ENCODE measurements around the gene RB1. TPM values are rescaled to one million over a fixed set of nuclear protein-coding genes. Genes with fewer than 3 reads are reported as not detected.

Gene RB1
- polyA plus RNA-seq, 2 of the 4 experiments (the other 2 are of a cell fraction) = 17.7 to 22.2 TPM

DNA sequence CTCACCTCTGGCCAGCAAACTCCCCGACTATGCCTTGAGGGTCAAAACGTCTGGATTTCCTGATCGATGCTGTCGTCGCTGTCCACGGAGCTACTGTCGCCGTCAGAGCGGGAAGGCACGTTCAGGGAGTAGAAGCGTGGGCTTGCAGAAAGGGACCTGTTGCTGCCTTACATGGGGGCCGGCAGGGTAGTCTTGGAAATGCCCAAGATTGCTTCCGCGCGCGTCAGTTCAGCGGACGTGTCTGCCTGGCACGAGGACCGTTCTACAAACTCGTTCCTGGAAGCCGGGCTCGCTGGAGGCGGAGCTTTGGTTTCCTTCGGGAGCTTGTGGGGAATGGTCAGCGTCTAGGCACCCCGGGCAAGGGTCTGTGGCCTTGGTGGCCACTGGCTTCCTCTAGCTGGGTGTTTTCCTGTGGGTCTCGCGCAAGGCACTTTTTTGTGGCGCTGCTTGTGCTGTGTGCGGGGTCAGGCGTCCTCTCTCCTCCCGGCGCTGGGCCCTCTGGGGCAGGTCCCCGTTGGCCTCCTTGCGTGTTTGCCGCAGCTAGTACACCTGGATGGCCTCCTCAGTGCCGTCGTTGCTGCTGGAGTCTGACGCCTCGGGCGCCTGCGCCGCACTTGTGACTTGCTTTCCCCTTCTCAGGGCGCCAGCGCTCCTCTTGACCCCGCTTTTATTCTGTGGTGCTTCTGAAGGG, 15.4 kb downstream of the RB1 start:
- no peak overlapping the region for H3K4me2 ChIP-seq
- H3K27ac ChIP-seq = no peak overlapping the region
- 97% methylated on average over 23 of the region's 47 CpGs for WGBS (ENCODE audit: missing lambda C conversion rate)
- DNase-seq (ENCODE audit: low read depth in 1 of 2, low spot score in 1 of 2) (no peak), ATAC-seq (no peak), FAIRE-seq (no peak)
- H3K4me1 ChIP-seq = no peaks in the 10 kb centered on the region
- peaks cover 2% of the 10 kb centered on the region; the same call in 1 of the 3 replicates for H3K9me3 ChIP-seq
- POLR2A ChIA-PET = no interaction called here
- TF ChIP-seq MAZ (IDR thresholded peaks at IDR 0.05; ENCODE audit: borderline replicate concordance, low read depth, low read length) = no peak
- TF ChIP-seq, protein P1, sequence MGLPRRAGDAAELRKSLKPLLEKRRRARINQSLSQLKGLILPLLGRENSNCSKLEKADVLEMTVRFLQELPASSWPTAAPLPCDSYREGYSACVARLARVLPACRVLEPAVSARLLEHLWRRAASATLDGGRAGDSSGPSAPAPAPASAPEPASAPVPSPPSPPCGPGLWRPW (IDR thresholded peaks at IDR 0.05) = no peak
- TF ChIP-seq HOXB5 (CRISPR knock-in tag; IDR thresholded peaks at IDR 0.05) = no peak
- TF ChIP-seq POLR2A (IDR thresholded peaks at IDR 0.05; ENCODE audit: low read length) = no peak
- TF ChIP-seq, protein P2, sequence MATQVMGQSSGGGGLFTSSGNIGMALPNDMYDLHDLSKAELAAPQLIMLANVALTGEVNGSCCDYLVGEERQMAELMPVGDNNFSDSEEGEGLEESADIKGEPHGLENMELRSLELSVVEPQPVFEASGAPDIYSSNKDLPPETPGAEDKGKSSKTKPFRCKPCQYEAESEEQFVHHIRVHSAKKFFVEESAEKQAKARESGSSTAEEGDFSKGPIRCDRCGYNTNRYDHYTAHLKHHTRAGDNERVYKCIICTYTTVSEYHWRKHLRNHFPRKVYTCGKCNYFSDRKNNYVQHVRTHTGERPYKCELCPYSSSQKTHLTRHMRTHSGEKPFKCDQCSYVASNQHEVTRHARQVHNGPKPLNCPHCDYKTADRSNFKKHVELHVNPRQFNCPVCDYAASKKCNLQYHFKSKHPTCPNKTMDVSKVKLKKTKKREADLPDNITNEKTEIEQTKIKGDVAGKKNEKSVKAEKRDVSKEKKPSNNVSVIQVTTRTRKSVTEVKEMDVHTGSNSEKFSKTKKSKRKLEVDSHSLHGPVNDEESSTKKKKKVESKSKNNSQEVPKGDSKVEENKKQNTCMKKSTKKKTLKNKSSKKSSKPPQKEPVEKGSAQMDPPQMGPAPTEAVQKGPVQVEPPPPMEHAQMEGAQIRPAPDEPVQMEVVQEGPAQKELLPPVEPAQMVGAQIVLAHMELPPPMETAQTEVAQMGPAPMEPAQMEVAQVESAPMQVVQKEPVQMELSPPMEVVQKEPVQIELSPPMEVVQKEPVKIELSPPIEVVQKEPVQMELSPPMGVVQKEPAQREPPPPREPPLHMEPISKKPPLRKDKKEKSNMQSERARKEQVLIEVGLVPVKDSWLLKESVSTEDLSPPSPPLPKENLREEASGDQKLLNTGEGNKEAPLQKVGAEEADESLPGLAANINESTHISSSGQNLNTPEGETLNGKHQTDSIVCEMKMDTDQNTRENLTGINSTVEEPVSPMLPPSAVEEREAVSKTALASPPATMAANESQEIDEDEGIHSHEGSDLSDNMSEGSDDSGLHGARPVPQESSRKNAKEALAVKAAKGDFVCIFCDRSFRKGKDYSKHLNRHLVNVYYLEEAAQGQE (IDR thresholded peaks at IDR 0.05) = no peak
- TF ChIP-seq, protein P3, sequence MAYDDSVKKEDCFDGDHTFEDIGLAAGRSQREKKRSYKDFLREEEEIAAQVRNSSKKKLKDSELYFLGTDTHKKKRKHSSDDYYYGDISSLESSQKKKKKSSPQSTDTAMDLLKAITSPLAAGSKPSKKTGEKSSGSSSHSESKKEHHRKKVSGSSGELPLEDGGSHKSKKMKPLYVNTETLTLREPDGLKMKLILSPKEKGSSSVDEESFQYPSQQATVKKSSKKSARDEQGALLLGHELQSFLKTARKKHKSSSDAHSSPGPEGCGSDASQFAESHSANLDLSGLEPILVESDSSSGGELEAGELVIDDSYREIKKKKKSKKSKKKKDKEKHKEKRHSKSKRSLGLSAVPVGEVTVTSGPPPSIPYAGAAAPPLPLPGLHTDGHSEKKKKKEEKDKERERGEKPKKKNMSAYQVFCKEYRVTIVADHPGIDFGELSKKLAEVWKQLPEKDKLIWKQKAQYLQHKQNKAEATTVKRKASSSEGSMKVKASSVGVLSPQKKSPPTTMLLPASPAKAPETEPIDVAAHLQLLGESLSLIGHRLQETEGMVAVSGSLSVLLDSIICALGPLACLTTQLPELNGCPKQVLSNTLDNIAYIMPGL (CRISPR knock-in tag; IDR thresholded peaks at IDR 0.05; ENCODE audit: borderline replicate concordance) = no peak
- TF ChIP-seq ZC3H11A (IDR thresholded peaks at IDR 0.05) = no peak
- TF ChIP-seq POLR2AphosphoS2 (conservative IDR thresholded peaks at IDR 0.05; ENCODE audit: low read length) = no peak
- H3K4me3 ChIP-seq = no peak overlapping the region
- CTCF ChIA-PET = no interaction called here

DNA sequence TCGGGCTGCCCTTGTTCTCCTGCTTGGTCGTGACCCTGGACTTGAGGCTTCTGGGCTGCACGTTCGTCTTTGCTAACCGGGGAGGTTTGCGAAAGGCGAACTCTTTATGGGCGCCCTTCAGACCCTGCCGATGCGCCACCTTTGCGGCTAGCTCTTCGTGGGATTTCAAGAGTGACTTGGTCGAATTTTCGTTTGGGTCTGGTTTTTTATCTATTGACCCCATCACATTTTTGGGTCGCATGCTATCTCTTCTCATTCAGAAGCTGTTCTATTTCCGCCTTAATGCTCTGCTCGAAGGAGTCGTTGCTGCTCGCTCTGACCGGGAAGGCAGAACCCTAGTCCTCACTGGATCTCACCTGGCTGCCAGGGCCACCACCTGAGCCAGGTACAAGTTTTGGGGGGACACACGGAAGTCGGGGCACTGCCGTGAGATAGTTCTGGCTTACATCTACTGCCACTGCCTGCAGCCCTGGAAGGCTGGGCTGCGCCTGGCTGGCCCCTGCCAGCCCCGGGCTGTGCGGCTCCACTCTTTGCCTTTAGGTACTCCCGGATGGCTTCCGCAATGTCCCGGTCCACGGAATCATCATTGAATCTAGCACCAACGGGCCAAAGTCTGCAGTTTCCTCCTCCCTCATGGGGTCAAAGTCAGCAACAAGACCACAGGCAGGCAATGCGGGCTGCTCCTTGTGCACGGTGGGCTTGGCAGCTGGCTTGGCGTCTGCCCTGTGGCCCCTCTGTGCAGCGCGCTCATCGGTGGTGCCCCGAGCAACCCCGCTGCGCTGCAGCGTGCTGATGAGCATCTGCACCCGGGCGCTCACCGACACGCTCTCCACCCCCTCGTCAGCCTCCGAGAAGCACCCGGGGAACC, 16.2 kb downstream of the RB1 start:
- FAIRE-seq = no peak
- ATAC-seq = no peak
- no peak overlapping the region for H3K4me2 ChIP-seq
- no peak overlapping the region for H3K4me3 ChIP-seq
- DNase-seq (ENCODE audit: low read depth in 1 of 2, low spot score in 1 of 2) = no peak
- no peak overlapping the region for H3K27ac ChIP-seq
- peaks cover 2% of the 10 kb centered on the region; the same call in 1 of the 3 replicates for H3K9me3 ChIP-seq
- no peaks in the 10 kb centered on the region for H3K4me1 ChIP-seq
- CTCF ChIA-PET = no interaction called here
- POLR2A ChIA-PET = no interaction called here
- 96% methylated on average over 37 of the region's 48 CpGs for WGBS (ENCODE audit: missing lambda C conversion rate)
- TF ChIP-seq KDM1A (IDR thresholded peaks at IDR 0.05; ENCODE audit: low read depth) = no peak
- TF ChIP-seq RFX5 (IDR thresholded peaks at IDR 0.05) = no peak
- TF ChIP-seq, protein P4, sequence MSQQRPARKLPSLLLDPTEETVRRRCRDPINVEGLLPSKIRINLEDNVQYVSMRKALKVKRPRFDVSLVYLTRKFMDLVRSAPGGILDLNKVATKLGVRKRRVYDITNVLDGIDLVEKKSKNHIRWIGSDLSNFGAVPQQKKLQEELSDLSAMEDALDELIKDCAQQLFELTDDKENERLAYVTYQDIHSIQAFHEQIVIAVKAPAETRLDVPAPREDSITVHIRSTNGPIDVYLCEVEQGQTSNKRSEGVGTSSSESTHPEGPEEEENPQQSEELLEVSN (IDR thresholded peaks at IDR 0.05; ENCODE audit: borderline replicate concordance, low read depth) = no peak
- no peak for TF ChIP-seq TP53 (CRISPR knock-in tag; IDR thresholded peaks at IDR 0.05)
- no peak for TF ChIP-seq ZNF302 (CRISPR knock-in tag; IDR thresholded peaks at IDR 0.05)
- TF ChIP-seq EHMT2 (IDR thresholded peaks at IDR 0.05; ENCODE audit: low read depth) = no peak
- no peak for TF ChIP-seq MAFK (IDR thresholded peaks at IDR 0.05; ENCODE audit: partially characterized antibody)
- TF ChIP-seq, protein P5, sequence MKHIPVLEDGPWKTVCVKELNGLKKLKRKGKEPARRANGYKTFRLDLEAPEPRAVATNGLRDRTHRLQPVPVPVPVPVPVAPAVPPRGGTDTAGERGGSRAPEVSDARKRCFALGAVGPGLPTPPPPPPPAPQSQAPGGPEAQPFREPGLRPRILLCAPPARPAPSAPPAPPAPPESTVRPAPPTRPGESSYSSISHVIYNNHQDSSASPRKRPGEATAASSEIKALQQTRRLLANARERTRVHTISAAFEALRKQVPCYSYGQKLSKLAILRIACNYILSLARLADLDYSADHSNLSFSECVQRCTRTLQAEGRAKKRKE (CRISPR knock-in tag; IDR thresholded peaks at IDR 0.05; ENCODE audit: low read depth) = no peak
- TF ChIP-seq TFCP2L1 (CRISPR knock-in tag; IDR thresholded peaks at IDR 0.05) = no peak
- TF ChIP-seq NFE2L2 (conservative IDR thresholded peaks at IDR 0.05; ENCODE audit: low read length) = no peak
- TF ChIP-seq, protein P1 (IDR thresholded peaks at IDR 0.05) = no peak
- TF ChIP-seq HOXB13 (CRISPR knock-in tag; IDR thresholded peaks at IDR 0.05; ENCODE audit: low read depth) = no peak
- TF ChIP-seq, protein P3 (CRISPR knock-in tag; IDR thresholded peaks at IDR 0.05; ENCODE audit: borderline replicate concordance) = no peak
- no peak for TF ChIP-seq KDM5A (IDR thresholded peaks at IDR 0.05)
- TF ChIP-seq MAZ (IDR thresholded peaks at IDR 0.05; ENCODE audit: borderline replicate concordance, low read depth, low read length) = no peak
- no peak for TF ChIP-seq HEYL (CRISPR knock-in tag; IDR thresholded peaks at IDR 0.05)
- TF ChIP-seq GATA3 (IDR thresholded peaks at IDR 0.05; ENCODE audit: borderline replicate concordance) = no peak
- no peak for TF ChIP-seq FOSL2 (IDR thresholded peaks at IDR 0.05)
- no peak for TF ChIP-seq FOSL2 (CRISPR knock-in tag; IDR thresholded peaks at IDR 0.05)
- no peak for TF ChIP-seq RARB (CRISPR knock-in tag; IDR thresholded peaks at IDR 0.05)
- TF ChIP-seq PHF8 (IDR thresholded peaks at IDR 0.05; ENCODE audit: borderline replicate concordance, low read depth) = no peak

Data from A549 (cell line).